ENCODE measurements around the gene KLHL30.

The KLHL30 gene

GRCh38 chr2:238141541-238142318, 3.3 kb downstream of the KLHL30 start:
- intact Hi-C loops (cut with DNase I): no loop called here

DNA sequence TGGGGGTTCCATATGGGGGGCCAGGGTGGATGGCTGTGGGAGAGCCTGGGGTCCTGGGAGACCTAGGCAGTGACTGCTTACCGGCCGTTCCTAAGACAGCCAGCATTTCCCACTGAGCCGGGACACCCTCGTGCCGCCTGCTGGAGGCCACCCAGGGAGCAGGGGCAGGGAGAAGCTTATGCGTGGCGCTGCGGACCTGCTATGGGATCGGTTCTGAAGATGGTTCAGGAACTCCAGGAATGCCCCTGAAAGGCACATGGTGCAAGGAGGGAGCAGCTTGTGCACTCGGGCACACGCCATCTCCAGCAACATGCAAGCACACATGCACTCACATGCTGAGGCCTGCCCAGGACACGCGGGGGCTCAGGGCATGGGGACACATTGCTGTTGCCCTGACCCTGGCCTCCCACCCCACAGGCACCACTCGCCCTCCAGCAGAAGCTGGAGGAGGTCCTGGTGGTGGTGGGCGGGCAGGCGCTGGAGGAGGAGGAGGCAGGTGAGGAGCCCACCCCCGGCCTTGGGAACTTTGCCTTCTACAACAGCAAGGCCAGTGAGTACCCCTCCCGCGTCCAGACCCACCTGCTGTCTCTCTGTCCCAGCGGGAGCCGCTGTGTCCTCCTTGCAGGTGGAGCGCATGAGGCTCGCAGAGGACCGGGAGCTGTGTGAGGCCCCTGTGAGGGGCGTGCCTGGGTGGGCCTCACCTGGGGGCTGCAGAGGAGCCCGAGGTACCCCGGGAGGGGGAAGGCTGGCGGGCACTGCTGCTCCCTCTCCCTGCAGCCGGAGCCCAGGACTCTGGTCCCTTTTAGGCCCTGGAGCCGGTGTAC, 4.1 kb downstream of the KLHL30 start:
- intact Hi-C loops (cut with DNase I): no loop called here
- DNase-seq: no peak

More at GRCh38 chr2:238141541-238142318, 3.3 kb downstream of the KLHL30 start:
- DNase-seq: no peak

- DNase-seq: no peak
- intact Hi-C loops (cut with DNase I): no loop called here
Observed at GRCh38 chr2:238143239-238143951, 4.9 kb downstream of the KLHL30 start.

GRCh38 chr2:238144262-238144661, 5.8 kb downstream of the KLHL30 start:
- no peak for DNase-seq
- intact Hi-C loops (cut with DNase I): no loop called here

- intact Hi-C loops (cut with DNase I): no loop called here
- DNase-seq: no peak
Observed at GRCh38 chr2:238145046-238145445, 6.6 kb downstream of the KLHL30 start.

GRCh38 chr2:238145851-238146250, 7.4 kb downstream of the KLHL30 start:
- no peak for DNase-seq
- intact Hi-C loops (cut with DNase I): no loop called here

DNA sequence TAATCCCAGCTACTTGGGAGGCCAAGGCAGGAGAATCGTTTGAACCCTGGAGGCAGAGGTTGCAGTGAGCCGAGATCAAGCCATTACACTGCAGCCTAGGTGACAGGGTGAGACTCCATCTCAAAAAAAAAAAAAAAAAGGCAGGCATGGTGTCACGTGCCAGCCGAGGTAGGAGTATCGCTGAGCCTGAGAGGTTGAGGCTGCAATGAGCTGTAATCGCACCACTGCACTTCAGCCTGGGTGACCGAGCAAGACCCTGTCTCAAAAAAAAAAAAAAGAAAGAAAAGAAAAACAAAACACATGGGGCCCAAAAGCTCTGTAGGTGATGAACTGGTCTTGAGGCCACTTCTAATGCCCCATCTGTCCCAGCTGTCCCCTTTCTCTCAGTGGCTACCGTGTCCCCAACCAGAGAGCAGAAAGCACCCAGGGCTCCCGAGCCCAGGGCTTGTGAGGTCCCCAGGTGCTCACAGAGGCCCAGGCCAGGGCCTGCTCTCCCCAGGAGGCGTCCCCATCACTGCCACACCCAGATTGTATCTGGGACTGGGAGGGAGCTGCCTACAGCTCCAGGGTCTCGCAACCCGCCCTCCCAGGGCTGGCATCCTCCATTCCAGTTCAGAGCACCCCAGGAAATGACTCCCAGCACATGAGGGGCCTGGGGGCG, 8.5 kb downstream of the KLHL30 start:
- no peak for DNase-seq
- intact Hi-C loops (cut with DNase I): no loop called here

DNA sequence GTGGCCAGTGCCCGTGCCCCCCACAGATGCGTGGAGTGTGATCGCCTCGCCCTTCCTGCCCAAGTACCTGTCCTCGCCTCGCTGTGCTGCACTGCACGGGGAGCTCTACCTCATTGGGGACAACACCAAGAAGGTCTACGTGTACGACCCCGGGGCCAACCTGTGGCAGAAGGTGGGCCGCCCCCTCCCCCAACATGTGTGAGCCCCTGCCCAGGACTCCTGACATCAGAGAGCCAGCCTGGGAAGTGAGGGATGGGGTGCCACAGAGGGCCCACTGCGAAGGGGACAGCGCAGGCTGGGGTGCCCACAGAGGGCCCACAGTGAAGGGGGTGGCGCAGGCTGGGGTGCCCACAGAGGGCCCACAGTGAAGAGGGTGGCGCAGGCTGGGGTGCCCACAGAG, 10.5 kb downstream of the KLHL30 start:
- no peak for DNase-seq
- intact Hi-C loops (cut with DNase I): no loop called here

GRCh38 chr2:238149841-238150572, 11.5 kb downstream of the KLHL30 start:
- intact Hi-C loops (cut with DNase I): no loop called here

GRCh38 chr2:238150686-238151085, 12.2 kb downstream of the KLHL30 start:
- intact Hi-C loops (cut with DNase I): no loop called here
- DNase-seq: peak in 1 of 10 donors; percentile 67

More at GRCh38 chr2:238149841-238150572, 11.5 kb downstream of the KLHL30 start:
- DNase-seq: peak in 1 of 10 donors; percentile 68

DNA sequence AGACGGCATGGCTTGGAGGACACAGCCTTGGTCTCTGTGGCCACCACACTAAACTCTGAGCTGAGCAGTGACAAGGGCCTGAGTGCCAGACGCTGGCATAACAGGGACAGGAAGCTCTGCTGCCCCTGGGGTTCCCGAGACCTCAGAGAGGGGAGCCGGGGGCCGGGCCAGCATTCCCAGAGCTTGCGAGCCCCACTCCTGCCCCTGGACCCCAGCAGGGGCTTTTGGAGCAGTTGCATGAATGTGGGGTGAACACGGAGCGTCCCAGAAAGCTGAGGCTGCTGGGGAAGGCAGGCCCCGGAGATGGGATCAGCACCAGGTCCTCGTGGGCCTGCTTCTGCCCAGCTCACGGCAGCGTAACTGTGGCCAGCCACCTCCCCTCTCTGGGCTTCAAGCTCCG, 12.7 kb downstream of the KLHL30 start:
- intact Hi-C loops (cut with DNase I): no loop called here
- DNase-seq: peak in 1 of 10 donors; percentile 82

GRCh38 chr2:238151628-238152235, 13.3 kb downstream of the KLHL30 start:
- peak in 2 of 10 donors; percentile 65 to 82 for DNase-seq
- intact Hi-C loops (cut with DNase I): no loop called here

- no peak for DNase-seq
- intact Hi-C loops (cut with DNase I): no loop called here
Observed at GRCh38 chr2:238152771-238153688, 14.6 kb downstream of the KLHL30 start.

GRCh38 chr2:238154570-238154969, 16.1 kb downstream of the KLHL30 start:
- DNase-seq: peak in 2 of 10 donors; percentile 16 to 32
- intact Hi-C loops (cut with DNase I): no loop called here

DNA sequence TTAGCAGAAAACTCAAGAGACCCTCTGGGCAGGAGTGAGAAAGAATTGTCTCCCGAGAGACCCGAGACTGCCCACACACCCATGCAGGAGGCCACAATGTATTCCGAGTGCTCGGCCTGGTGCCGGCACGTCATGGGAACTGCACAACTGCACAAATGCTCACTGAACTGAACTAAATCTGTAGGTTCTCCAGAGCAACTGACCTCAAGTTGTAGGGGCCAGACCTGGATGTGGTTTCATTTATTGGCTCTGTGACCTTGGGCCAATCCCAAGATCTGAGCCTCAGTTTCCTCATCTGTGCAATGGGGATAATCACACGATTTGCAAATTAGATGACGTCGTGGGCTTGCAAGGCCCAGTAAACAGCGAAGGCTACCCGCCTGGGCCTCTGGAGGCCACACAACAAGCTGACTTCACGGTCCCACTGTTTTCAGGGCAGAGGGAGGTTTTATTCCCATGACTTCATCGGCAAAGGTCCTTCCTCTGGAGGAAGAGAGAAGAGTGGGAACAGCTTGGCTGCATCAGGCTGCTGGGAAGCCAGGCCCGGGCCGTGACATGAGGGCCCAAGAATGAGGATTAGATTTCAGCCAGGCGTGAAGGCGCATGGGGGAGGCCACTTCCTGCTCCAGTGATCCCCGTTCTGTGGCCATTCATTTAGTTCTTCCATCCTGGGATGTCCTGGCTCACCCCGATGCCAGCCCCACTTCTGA, 16.7 kb downstream of the KLHL30 start:
- intact Hi-C loops (cut with DNase I): no loop called here
- DNase-seq: peak in 3 of 10 donors; percentile 17 to 50 (median 46)

DNA sequence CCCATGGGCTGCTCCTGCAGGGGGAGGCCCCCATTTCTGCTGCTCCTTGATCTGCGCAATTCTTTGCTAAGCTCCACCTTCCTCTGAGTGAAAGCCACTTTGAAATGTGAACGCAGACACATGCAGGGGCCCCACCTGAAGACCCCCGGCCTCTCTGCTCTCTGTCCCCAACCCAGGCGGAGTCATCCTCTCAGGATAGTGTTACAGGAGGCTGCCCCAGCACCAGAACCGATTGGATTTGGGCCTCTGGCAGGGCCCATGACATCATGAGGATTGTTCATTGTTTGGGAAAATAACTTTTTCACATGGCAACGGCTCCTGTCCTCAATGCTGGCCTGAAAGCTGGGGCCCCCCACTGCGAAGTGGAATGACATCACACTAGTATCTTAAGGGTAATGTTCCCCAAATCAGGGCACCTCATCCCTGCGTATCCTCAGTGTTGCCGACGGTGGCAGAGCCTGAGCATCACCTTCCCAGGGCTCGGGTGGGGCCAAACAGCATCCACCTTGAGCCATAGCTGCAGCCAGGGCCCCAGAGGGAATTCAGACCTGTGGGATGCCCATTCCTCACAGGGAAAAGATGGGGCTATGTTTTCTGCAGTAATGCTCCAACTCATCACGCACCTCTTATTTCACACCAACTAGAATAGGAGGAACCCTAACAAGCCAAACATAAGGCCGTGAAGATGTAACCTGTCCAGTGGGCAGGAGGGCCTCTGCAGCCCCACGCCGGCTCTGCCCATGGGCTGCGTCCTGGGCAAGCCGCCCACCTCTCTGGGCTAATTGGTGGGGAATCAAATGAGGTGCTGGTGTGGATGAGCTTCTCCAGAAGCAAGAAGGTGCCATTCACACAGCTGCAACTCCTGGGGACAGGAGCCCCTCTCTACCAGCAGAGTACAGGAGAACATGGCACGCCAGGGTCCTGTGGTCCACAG, 17.6 kb downstream of the KLHL30 start:
- intact Hi-C loops (cut with DNase I): no loop called here
- peak in 3 of 10 donors; percentile 42 to 70 (median 55) for DNase-seq
